GM12872 (cell line): ENCODE data around the gene SF3B4.

Experiments used
- CTCF ChIP-seq: IDR thresholded peaks from 3 replicates; pipeline ENCODE4 v1.5.1; 2011; ENCODE audit warnings: low read depth, mild to moderate bottlenecking, low read length, moderate library complexity; ENCODE audit not compliant: insufficient read depth

SF3B4 gene

GRCh38 chr1:149885339-149886120 lies 42.1 kb downstream of the SF3B4 start:
- no peak for TF ChIP-seq CTCF

GRCh38 chr1:149884433-149885338 lies 42.9 kb downstream of the SF3B4 start:
- TF ChIP-seq CTCF: no peak

- no peak for TF ChIP-seq CTCF
Measured at GRCh38 chr1:149883598-149884247, 43.9 kb downstream of the SF3B4 start.

- no peak for TF ChIP-seq CTCF
Measured at GRCh38 chr1:149881876-149882275, 45.7 kb downstream of the SF3B4 start.

GRCh38 chr1:149879556-149879955 lies 48.0 kb downstream of the SF3B4 start:
- no peak for TF ChIP-seq CTCF

- no peak for TF ChIP-seq CTCF
Measured at GRCh38 chr1:149877211-149877946, 50.2 kb downstream of the SF3B4 start.
